Vagina (tissue), 2 donors: ENCODE measurements around the gene KDM4B. TPM values are rescaled to one million over a fixed set of nuclear protein-coding genes. Genes with fewer than 3 reads are reported as not detected.

Experiments
- DNase-seq, 2 donors: peaks; one replicate each; pipeline ENCODE4 v3.0.0-alpha.2; 2017; ENCODE audit errors: extremely low spot score in 2 of 2
- H3K27ac ChIP-seq: fragments of 200-600 bp; sonication (generic); one replicate; pipeline ENCODE4 v1.5.1; 2019
- H3K27me3 ChIP-seq: fragments of 200-600 bp; sonication (generic); one replicate; pipeline ENCODE4 v1.5.1; 2019
- H3K36me3 ChIP-seq, 2 donors: fragments of 200-600 bp; sonication (generic); one replicate each; pipeline ENCODE4 v1.5.1; 2017 to 2019
- H3K4me1 ChIP-seq: fragments of 200-600 bp; sonication (generic); one replicate; pipeline ENCODE4 v1.5.1; 2019
- H3K4me3 ChIP-seq, 2 donors: fragments of 200-600 bp; sonication (generic); 1 replicate in 1 of 2; 2 replicates in 1 of 2; pipeline ENCODE4 v1.5.1; 2016 to 2019
- H3K9me3 ChIP-seq: fragments of 200-600 bp; sonication (generic); one replicate; pipeline ENCODE4 v1.5.1; 2019
- CTCF ChIP-seq, 3 experiments: fragments of 450-650 bp in 2 of 3; fragments of 200-600 bp in 1 of 3; sonication (generic) in 1 of 3; IDR thresholded peaks; one replicate each; pipeline ENCODE4 v1.5.1; 2017 to 2019; ENCODE audit warnings: antibody characterized with exemption in 3 of 3, mild to moderate bottlenecking in 2 of 3, moderate library complexity in 2 of 3
- POLR2A ChIP-seq, 2 donors: fragments of 450-650 bp; IDR thresholded peaks; one replicate each; pipeline ENCODE4 v1.6.1; 2017; ENCODE audit warnings: antibody characterized with exemption in 2 of 2, mild to moderate bottlenecking in 2 of 2, moderate library complexity in 2 of 2
- POLR2AphosphoS5 ChIP-seq, 2 donors: sonication (generic); formaldehyde crosslinking; IDR thresholded peaks; one replicate each; pipeline ENCODE4 v1.9.0; 2017; ENCODE audit warnings: antibody characterized with exemption in 2 of 2, mild to moderate bottlenecking in 2 of 2, low read depth in 1 of 2; ENCODE audit not compliant: insufficient read depth in 1 of 2
- intact Hi-C: fragments of 100-400 bp; cut with DNase I; formaldehyde crosslinking; loops from one replicate; pipeline ENCODE4 v1.15.1; 2023
- total RNA-seq: library from RNA; depleted of rRNA; stranded (reverse); fragments of >200 nt; gene quantifications from one replicate; pipeline ENCODE4 v1.2.3, GENCODE V29; 2016

KDM4B gene
- total RNA-seq, 1 donor from 2014 or later = 59.7 TPM

DNA sequence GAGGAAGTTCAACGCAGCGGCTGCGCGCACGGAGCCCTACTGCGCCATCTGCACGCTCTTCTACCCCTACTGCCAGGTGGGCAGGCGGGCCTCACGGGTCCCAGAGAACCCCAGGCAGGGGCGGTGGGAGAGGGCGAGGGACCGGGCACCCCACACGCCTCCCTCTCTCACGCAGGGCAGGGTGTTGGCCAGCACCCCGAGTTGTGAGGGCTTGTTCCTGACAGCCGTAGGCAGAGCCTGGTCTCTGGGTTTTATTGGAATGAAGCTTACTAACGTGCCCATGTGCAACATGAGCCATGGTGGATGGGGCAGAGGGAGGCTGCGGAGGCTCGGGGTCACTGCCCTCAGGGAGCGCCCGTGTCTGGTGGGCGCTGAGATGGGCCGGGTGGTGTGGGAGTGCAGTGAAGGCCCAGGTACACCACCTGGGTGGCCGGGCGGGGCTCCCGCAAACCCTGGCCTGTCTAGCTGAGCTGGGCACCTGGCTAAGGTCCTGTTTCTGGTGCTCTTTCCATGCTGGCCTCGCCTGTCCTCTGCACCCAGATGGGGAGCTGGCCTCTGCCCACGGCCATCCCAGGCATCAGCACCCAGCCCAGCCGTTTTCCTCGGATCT is 165.2 kb downstream of the KDM4B start:
- peaks cover 0 to 65% of the 10 kb centered on the region in 2 donors for H3K36me3 ChIP-seq

GRCh38 chr19:5134691-5135090 is 165.8 kb downstream of the KDM4B start:
- H3K4me3 ChIP-seq = no peak overlapping the region
- no peak overlapping the region for H3K27ac ChIP-seq
- intact Hi-C loops = no loop called here
- no peaks in the 10 kb centered on the region for H3K27me3 ChIP-seq
- peaks cover 0 to 70% of the 10 kb centered on the region in 2 donors for H3K36me3 ChIP-seq
- TF ChIP-seq POLR2A (IDR thresholded peaks at IDR 0.05) (no peak), POLR2AphosphoS5 (IDR thresholded peaks at IDR 0.05; ENCODE audit: insufficient read depth in 1 of 2, low read depth in 1 of 2) (no peak), CTCF (IDR thresholded peaks at IDR 0.05) (no peak)
- no peak for DNase-seq
- peaks cover 6% of the 10 kb centered on the region for H3K4me1 ChIP-seq
- no peaks in the 10 kb centered on the region for H3K9me3 ChIP-seq

More for the DNA sequence above, 165.2 kb downstream of the KDM4B start:
- Histone ChIP-seq H3K9me3 (no peaks in the 10 kb centered on the region), H3K4me3 (no peak overlapping the region), H3K27me3 (no peaks in the 10 kb centered on the region), H3K4me1 (peaks cover 7% of the 10 kb centered on the region), H3K27ac (no peak overlapping the region)
- no peak for TF ChIP-seq CTCF (IDR thresholded peaks at IDR 0.05)
- TF ChIP-seq POLR2AphosphoS5 (IDR thresholded peaks at IDR 0.05; ENCODE audit: insufficient read depth in 1 of 2, low read depth in 1 of 2) = no peak
- no peak for TF ChIP-seq POLR2A (IDR thresholded peaks at IDR 0.05)
- intact Hi-C loops = no loop called here
- DNase-seq = no peak

GRCh38 chr19:5136073-5136855 is 167.4 kb downstream of the KDM4B start:
- Histone ChIP-seq H3K4me3 (no peak overlapping the region), H3K4me1 (peaks cover 6% of the 10 kb centered on the region), H3K36me3 (peaks cover 0 to 81% of the 10 kb centered on the region in 2 donors), H3K27ac (no peak overlapping the region), H3K9me3 (no peaks in the 10 kb centered on the region), H3K27me3 (no peaks in the 10 kb centered on the region)
- no peak for TF ChIP-seq POLR2A (IDR thresholded peaks at IDR 0.05)
- TF ChIP-seq CTCF (IDR thresholded peaks at IDR 0.05) = no peak
- no peak for TF ChIP-seq POLR2AphosphoS5 (IDR thresholded peaks at IDR 0.05; ENCODE audit: insufficient read depth in 1 of 2, low read depth in 1 of 2)
- DNase-seq = no peak
- intact Hi-C loops = no loop called here

- no peak for DNase-seq
- Histone ChIP-seq H3K27me3 (no peaks in the 10 kb centered on the region), H3K9me3 (no peaks in the 10 kb centered on the region), H3K36me3 (peaks cover 0 to 88% of the 10 kb centered on the region in 2 donors), H3K27ac (no peak overlapping the region), H3K4me3 (no peak overlapping the region), H3K4me1 (peaks cover 1% of the 10 kb centered on the region)
- TF ChIP-seq POLR2AphosphoS5 (IDR thresholded peaks at IDR 0.05; ENCODE audit: insufficient read depth in 1 of 2, low read depth in 1 of 2) (no peak), POLR2A (IDR thresholded peaks at IDR 0.05) (no peak)
- intact Hi-C loops = no loop called here
These were observed 168.2 kb downstream of the KDM4B start for GRCh38 chr19:5137114-5137513.

DNA sequence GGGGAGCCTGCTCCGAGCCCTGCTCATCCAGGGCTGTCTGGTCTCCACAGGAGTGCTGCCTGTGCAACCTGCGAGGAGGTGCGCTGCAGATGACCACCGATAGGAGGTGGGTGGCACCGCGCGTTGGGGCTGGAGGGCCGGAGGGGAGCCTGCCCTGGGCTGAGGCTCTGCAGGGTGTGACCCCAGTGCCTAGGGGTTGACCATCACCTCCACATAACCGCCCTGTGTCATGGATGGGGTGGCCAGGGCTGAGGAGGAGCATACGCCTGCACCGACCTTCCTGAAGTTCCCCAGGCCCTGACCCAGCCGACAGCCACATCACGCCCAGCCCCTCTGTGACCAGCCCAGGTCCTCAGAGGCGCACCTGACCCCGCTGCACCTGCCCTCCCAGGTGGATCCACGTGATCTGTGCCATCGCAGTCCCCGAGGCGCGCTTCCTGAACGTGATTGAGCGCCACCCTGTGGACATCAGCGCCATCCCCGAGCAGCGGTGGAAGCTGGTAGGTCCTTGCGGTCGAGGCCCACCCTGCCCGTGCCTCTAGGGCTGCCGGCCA is 168.7 kb downstream of the KDM4B start:
- TF ChIP-seq POLR2A (IDR thresholded peaks at IDR 0.05) = no peak
- no peaks in the 10 kb centered on the region for H3K9me3 ChIP-seq
- DNase-seq = no peak
- H3K4me1 ChIP-seq = no peaks in the 10 kb centered on the region
- intact Hi-C loops = no loop called here
- H3K27ac ChIP-seq = no peak overlapping the region
- no peak overlapping the region for H3K4me3 ChIP-seq
- H3K36me3 ChIP-seq = peaks cover 0 to 90% of the 10 kb centered on the region in 2 donors
- no peaks in the 10 kb centered on the region for H3K27me3 ChIP-seq
